K562 (cell line): ENCODE data around the gene PITPNC1. TPM values are rescaled to one million over a fixed set of nuclear protein-coding genes. Genes with fewer than 3 reads are reported as not detected.

ENCODE experiments used
- ATAC-seq: fragments of 200-7000 bp; cut with Tn5 transposase; 3 replicates; pipeline ENCODE4 v1.9.1; 2020; ENCODE audit warnings: moderate library complexity
- BruUV-seq: library from RNA; stranded (reverse); fragments of 400-500 nt; replicated peaks from 2 replicates; lab custom pipeline; 2021; lab: Mats Ljungman, UMichigan
- CTCF ChIA-PET: fragments of 300-600 bp; formaldehyde crosslinking; extraction: SDS; loops from one replicate; lab custom pipeline; 2021; ENCODE audit warnings: low intra/inter-chr PET ratio; lab: Yijun Ruan, JAX
- POLR2A ChIA-PET: fragments of 300-600, 350-650 bp; sonication (Branson Sonifier 250); formaldehyde crosslinking; extraction: SDS; loops from one replicate; lab custom pipeline; 2021; ENCODE audit warnings: antibody characterized with exemption, inconsistent platforms; lab: Yijun Ruan, JAX
- DNase-seq, 4 experiments: peaks; one replicate each; pipeline versions ENCODE4 v3.0.0 to v3.0.0-alpha.2; 2011 to 2018; ENCODE audit warnings: low spot score in 3 of 4, mixed read lengths in 3 of 4; ENCODE audit errors: extremely low read depth in 1 of 4
- FAIRE-seq: peaks from 2 replicates; lab custom pipeline; 2011; peaks lifted over from hg19 to GRCh38; lab: Jason Lieb, UNC
- H2AFZ ChIP-seq: 2 replicates; pipeline ENCODE4 v1.6.0; 2011; ENCODE audit warnings: low read depth, low read length, control low read depth, inconsistent platforms
- H3K27ac ChIP-seq: fragments of 200-600 bp; 3 replicates; pipeline ENCODE4 v1.8.0; 2011; ENCODE audit warnings: low read depth, mild to moderate bottlenecking, control low read depth, inconsistent platforms, low read length, moderate library complexity, mixed read lengths; ENCODE audit errors: extremely low read depth
- H3K27me3 ChIP-seq, 2 experiments: fragments of 300-600 bp in 1 of 2; 2 replicates in 1 of 2; 3 replicates in 1 of 2; pipeline versions ENCODE4 v1.6.0 to v1.8.0; 2011; ENCODE audit warnings: inconsistent platforms in 2 of 2, low read length in 2 of 2, mild to moderate bottlenecking in 1 of 2, mixed read lengths in 1 of 2, moderate library complexity in 1 of 2; ENCODE audit not compliant: control insufficient read depth in 2 of 2, insufficient read depth in 2 of 2
- H3K36me3 ChIP-seq: fragments of 300-600 bp; 3 replicates; pipeline ENCODE4 v1.8.0; 2011; ENCODE audit warnings: mild to moderate bottlenecking, low read length, inconsistent platforms; ENCODE audit not compliant: control insufficient read depth, insufficient read depth
- H3K4me1 ChIP-seq, 2 experiments: fragments of 200-600 bp in 1 of 2; replicated peaks in 1 of 2; 2 replicates in 1 of 2; 3 replicates in 1 of 2; pipeline versions ENCODE4 v1.5.1 to v1.8.0; 2011; ENCODE audit warnings: inconsistent platforms in 2 of 2, low read length in 2 of 2, mild to moderate bottlenecking in 1 of 2, mixed read lengths in 1 of 2, moderate library complexity in 1 of 2; ENCODE audit not compliant: control insufficient read depth in 2 of 2, insufficient read depth in 2 of 2
- H3K4me2 ChIP-seq: 2 replicates; pipeline ENCODE4 v1.6.1; 2011; ENCODE audit warnings: low read length, control low read depth, inconsistent platforms, mixed read lengths; ENCODE audit not compliant: insufficient read depth
- H3K4me3 ChIP-seq: fragments of 200-600 bp; sonication (generic), shearing (Covaris generic); 2 replicates; pipeline ENCODE4 v1.5.1; 2016; ENCODE audit warnings: control low read depth, inconsistent platforms
- H3K79me2 ChIP-seq: fragments of 200-600 bp; 3 replicates; pipeline ENCODE4 v1.8.0; 2011; ENCODE audit warnings: low read length, inconsistent platforms; ENCODE audit not compliant: control insufficient read depth, insufficient read depth
- H3K9ac ChIP-seq, 2 experiments: 2 replicates each; pipeline versions ENCODE4 v1.6.0 to v1.6.1; 2011; ENCODE audit warnings: low read depth in 2 of 2, low read length in 2 of 2, control low read depth in 1 of 2, inconsistent platforms in 1 of 2, mild to moderate bottlenecking in 1 of 2, mixed read lengths in 1 of 2; ENCODE audit not compliant: insufficient read depth in 1 of 2
- H3K9me1 ChIP-seq: one replicate; pipeline ENCODE4 v1.6.0; 2011; ENCODE audit warnings: inconsistent platforms, mild to moderate bottlenecking, low read length, moderate library complexity; ENCODE audit not compliant: control insufficient read depth, insufficient read depth
- H3K9me3 ChIP-seq: replicated peaks from 2 replicates; pipeline ENCODE4 v1.5.1; 2011; ENCODE audit warnings: low read depth, low read length, inconsistent platforms; ENCODE audit not compliant: control insufficient read depth, insufficient read depth
- H4K20me1 ChIP-seq: replicated peaks from 2 replicates; pipeline ENCODE4 v1.6.1; 2011; ENCODE audit warnings: low read length, inconsistent platforms, mixed read lengths; ENCODE audit not compliant: control insufficient read depth, insufficient read depth
- CBX3 ChIP-seq, 2 experiments: IDR thresholded peaks; 1 replicate in 1 of 2; 2 replicates in 1 of 2; pipeline ENCODE4 v1.6.1; 2012; ENCODE audit warnings: inconsistent platforms in 2 of 2, low read length in 2 of 2, borderline replicate concordance in 1 of 2, control low read depth in 1 of 2
- ZNF232 ChIP-seq: sonication (generic); formaldehyde crosslinking; IDR thresholded peaks from 2 replicates; pipeline ENCODE4 v1.8.0; 2022; ENCODE audit warnings: mild to moderate bottlenecking, missing genetic modification reagents
- WGBS: fragments of 100-300 bp; shearing (Covaris generic); methylation state at CpG from one replicate; pipeline ENCODE4 v1.1.6; 2016; ENCODE audit warnings: low coverage, mixed read lengths; ENCODE audit not compliant: insufficient coverage; ENCODE audit errors: missing lambda C conversion rate; 5-methylcytosine and 5-hydroxymethylcytosine counted together
- in situ Hi-C: fragments of 300-500 bp; cut with MboI; formaldehyde crosslinking; loops from 4 replicates; pipeline ENCODE4 v1.15.0; 2018; ENCODE audit warnings: inconsistent platforms, mixed read lengths
- intact Hi-C: fragments of 100-400 bp; cut with micrococcal nuclease; formaldehyde crosslinking; loops from 2 replicates; pipeline ENCODE4 v1.14.2; 2022
- polyA plus RNA-seq, 8 experiments: library from polyadenylated mRNA; depleted of rRNA in 4 of 8; stranded (reverse) in 5 of 8; unstranded in 3 of 8; fragments of >200 nt; fragmentation: Nextera tagmentation in 2 of 8; fragmentation: Illumina TruSeq in 1 of 8; extraction: Ambion mirVana in 2 of 8; extraction: Trizol in 1 of 8; gene quantifications; 2 replicates each; pipeline versions ENCODE4 v1.2.1 to v1.2.3, GENCODE V29; 2011 to 2014; ENCODE audit warnings: inconsistent platforms in 1 of 8, missing spikeins in 1 of 8
- total RNA-seq, 7 experiments: library from RNA; depleted of rRNA in 6 of 7; stranded (reverse); fragments of >200 nt in 6 of 7; fragmentation: Illumina TruSeq in 2 of 7; extraction: Trizol in 2 of 7; gene quantifications; 2 replicates each; pipeline versions ENCODE4 v1.2.1 to v1.2.3, GENCODE V29; 2011 to 2021; ENCODE audit warnings: low replicate concordance in 1 of 7
- TF ChIP-seq, protein P1 (sequence below): conservative IDR thresholded peaks from 2 replicates; pipeline ENCODE4 v1.6.1; 2011; ENCODE audit warnings: low read depth, mild to moderate bottlenecking, low read length; ENCODE audit not compliant: control insufficient read depth
- TF ChIP-seq, protein P2 (sequence below): IDR thresholded peaks from 2 replicates; pipeline ENCODE4 v1.6.1; 2016; ENCODE audit warnings: missing genetic modification characterization, missing compliant biosample characterization

The PITPNC1 gene
- total and polyA plus RNA-seq, 9 of the 15 experiments (the other 6 are each of a cell fraction or from before 2014, with no cell fraction given) = 0.11 to 1.1 (median 0.65) TPM

- no peak for DNase-seq
Measured at GRCh38 chr17:67360880-67361279, 16.2 kb upstream of the PITPNC1 start.

GRCh38 chr17:67362173-67362572, 14.9 kb upstream of the PITPNC1 start:
- Histone ChIP-seq H2AFZ (no peak overlapping the region), H3K4me2 (no peak overlapping the region), H4K20me1 (peaks cover 46% of the 10 kb centered on the region), H3K27me3 (no peaks in the 10 kb centered on the region), H3K9ac (no peak overlapping the region), H3K4me1 (peaks cover 13 to 17% of the 10 kb centered on the region in 2 experiments; a peak in 4 of 5 replicates), H3K9me1 (peaks cover 4% of the 10 kb centered on the region), H3K27ac (no peak overlapping the region), H3K36me3 (peaks cover 74% of the 10 kb centered on the region), H3K9me3 (no peaks in the 10 kb centered on the region), H3K79me2 (peaks cover 93% of the 10 kb centered on the region), H3K4me3 (no peak overlapping the region)
- TF ChIP-seq, protein P1, sequence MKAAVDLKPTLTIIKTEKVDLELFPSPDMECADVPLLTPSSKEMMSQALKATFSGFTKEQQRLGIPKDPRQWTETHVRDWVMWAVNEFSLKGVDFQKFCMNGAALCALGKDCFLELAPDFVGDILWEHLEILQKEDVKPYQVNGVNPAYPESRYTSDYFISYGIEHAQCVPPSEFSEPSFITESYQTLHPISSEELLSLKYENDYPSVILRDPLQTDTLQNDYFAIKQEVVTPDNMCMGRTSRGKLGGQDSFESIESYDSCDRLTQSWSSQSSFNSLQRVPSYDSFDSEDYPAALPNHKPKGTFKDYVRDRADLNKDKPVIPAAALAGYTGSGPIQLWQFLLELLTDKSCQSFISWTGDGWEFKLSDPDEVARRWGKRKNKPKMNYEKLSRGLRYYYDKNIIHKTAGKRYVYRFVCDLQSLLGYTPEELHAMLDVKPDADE = no peak
- TF ChIP-seq, protein P2, sequence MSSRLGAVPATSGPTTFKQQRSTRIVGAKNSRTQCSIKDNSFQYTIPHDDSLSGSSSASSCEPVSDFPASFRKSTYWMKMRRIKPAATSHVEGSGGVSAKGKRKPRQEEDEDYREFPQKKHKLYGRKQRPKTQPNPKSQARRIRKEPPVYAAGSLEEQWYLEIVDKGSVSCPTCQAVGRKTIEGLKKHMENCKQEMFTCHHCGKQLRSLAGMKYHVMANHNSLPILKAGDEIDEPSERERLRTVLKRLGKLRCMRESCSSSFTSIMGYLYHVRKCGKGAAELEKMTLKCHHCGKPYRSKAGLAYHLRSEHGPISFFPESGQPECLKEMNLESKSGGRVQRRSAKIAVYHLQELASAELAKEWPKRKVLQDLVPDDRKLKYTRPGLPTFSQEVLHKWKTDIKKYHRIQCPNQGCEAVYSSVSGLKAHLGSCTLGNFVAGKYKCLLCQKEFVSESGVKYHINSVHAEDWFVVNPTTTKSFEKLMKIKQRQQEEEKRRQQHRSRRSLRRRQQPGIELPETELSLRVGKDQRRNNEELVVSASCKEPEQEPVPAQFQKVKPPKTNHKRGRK (tag) = no peak
- no peak for TF ChIP-seq CBX3 (IDR thresholded peaks at IDR 0.05; ENCODE audit: borderline replicate concordance in 1 of 2, low read length in 2 of 2)
- ATAC-seq = no peak
- WGBS = 96% methylated on average over 9 of the region's 9 CpGs
- in situ Hi-C loops (no loop called here), intact Hi-C loops (no loop called here)
- no TSS peak for BruUV-seq
- ChIA-PET POLR2A (interaction anchor here (1.7 kb wide), 1 partner anchor 9 kb away, joined by 4 read pairs; no protein-coding TSS in a partner anchor), CTCF (no interaction called here)
- no peak for FAIRE-seq
- DNase-seq = no peak

More at GRCh38 chr17:67360880-67361279, 16.2 kb upstream of the PITPNC1 start:
- POLR2A ChIA-PET = interaction anchor here (1.7 kb wide), 1 partner anchor 8 kb away, joined by 4 read pairs; no protein-coding TSS in a partner anchor
- peaks cover 4% of the 10 kb centered on the region for H3K9me1 ChIP-seq
- H3K27me3 ChIP-seq = no peaks in the 10 kb centered on the region
- in situ Hi-C loops (no loop called here), intact Hi-C loops (no loop called here)
- H3K4me3 ChIP-seq = no peak overlapping the region
- H3K36me3 ChIP-seq = peaks cover 85% of the 10 kb centered on the region
- no peak for TF ChIP-seq ZNF232 (CRISPR knock-in tag)
- whole genome bisulfite sequencing = 78% methylated on average over 1 of the region's 1 CpG
- FAIRE-seq (no peak), ATAC-seq (no peak)
- no peak overlapping the region for H3K27ac ChIP-seq
- H4K20me1 ChIP-seq = peaks cover 43% of the 10 kb centered on the region
- H3K4me1 ChIP-seq = peaks cover 8 to 13% of the 10 kb centered on the region in 2 experiments; a peak in 3 of 5 replicates
- no TSS peak for BruUV-seq
- CTCF ChIA-PET = no interaction called here
- no peak overlapping the region for H3K9ac ChIP-seq
- H3K9me3 ChIP-seq = no peaks in the 10 kb centered on the region
- no peak overlapping the region for H2AFZ ChIP-seq
- H3K79me2 ChIP-seq = peaks cover 94% of the 10 kb centered on the region
- no peak overlapping the region for H3K4me2 ChIP-seq
